Peyer's patch (tissue), 4 donors: ENCODE data around the gene KLHL29.

Experiments used
- POLR2A ChIP-seq, 2 donors: fragments of 450-650 bp; IDR thresholded peaks; one replicate each; pipeline ENCODE4 v1.5.1; 2017; ENCODE audit warnings: antibody characterized with exemption in 2 of 2, mild to moderate bottlenecking in 2 of 2, moderate library complexity in 2 of 2
- TF ChIP-seq, protein P1 (sequence below), 6 experiments: fragments of 450-650 bp in 4 of 6; fragments of 200-600 bp in 2 of 6; sonication (generic) in 1 of 6; IDR thresholded peaks; one replicate each; pipeline ENCODE4 v1.5.1; 2017 to 2019; ENCODE audit warnings: antibody characterized with exemption in 6 of 6, mild to moderate bottlenecking in 3 of 6, moderate library complexity in 1 of 6

DNA sequence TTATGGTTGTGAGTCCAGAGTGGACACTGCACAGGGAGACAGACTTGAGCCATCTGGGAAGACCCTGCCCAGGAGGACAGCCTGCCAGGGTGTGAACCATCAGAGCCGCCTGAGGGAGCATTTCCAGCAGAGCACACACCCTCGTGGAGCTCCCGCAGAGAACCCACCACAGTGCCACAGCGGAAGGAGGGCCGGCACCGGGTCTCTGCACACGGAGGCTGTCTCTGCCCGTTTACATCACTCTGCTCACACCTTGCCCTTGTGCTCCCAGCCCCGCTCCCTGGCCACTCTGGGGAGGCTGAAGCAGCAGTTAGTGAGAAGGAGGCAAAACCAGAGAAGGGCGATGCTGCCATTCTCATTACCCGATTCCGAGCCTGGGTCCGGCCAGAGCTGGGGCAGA lies 161.9 kb downstream of the KLHL29 start:
- TF ChIP-seq, protein P1, sequence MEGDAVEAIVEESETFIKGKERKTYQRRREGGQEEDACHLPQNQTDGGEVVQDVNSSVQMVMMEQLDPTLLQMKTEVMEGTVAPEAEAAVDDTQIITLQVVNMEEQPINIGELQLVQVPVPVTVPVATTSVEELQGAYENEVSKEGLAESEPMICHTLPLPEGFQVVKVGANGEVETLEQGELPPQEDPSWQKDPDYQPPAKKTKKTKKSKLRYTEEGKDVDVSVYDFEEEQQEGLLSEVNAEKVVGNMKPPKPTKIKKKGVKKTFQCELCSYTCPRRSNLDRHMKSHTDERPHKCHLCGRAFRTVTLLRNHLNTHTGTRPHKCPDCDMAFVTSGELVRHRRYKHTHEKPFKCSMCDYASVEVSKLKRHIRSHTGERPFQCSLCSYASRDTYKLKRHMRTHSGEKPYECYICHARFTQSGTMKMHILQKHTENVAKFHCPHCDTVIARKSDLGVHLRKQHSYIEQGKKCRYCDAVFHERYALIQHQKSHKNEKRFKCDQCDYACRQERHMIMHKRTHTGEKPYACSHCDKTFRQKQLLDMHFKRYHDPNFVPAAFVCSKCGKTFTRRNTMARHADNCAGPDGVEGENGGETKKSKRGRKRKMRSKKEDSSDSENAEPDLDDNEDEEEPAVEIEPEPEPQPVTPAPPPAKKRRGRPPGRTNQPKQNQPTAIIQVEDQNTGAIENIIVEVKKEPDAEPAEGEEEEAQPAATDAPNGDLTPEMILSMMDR (IDR thresholded peaks at IDR 0.05), result no peak
- TF ChIP-seq POLR2A (IDR thresholded peaks at IDR 0.05), result no peak
